MM.1S (cell line): ENCODE data around the gene NOL11.

ENCODE experiments used
- DNase-seq: peaks from one replicate; pipeline ENCODE4 v3.0.0-alpha.2; 2015
- H2AFZ ChIP-seq: fragments of 300-600 bp; sonication (generic); 2 replicates; pipeline ENCODE4 v1.6.0; 2016; ENCODE audit warnings: antibody characterized with exemption, low read length
- H3F3A ChIP-seq: fragments of 300-600 bp; sonication (generic); 2 replicates; pipeline ENCODE4 v1.6.1; 2016; ENCODE audit warnings: mild to moderate bottlenecking, antibody characterized with exemption, low read length, moderate library complexity, mixed read lengths; ENCODE audit not compliant: insufficient read depth
- H3K27ac ChIP-seq: fragments of 300-600 bp; sonication (generic); 2 replicates; pipeline ENCODE4 v1.5.1; 2016; ENCODE audit warnings: mild to moderate bottlenecking, low read length
- H3K27me3 ChIP-seq: fragments of 300-600 bp; sonication (generic); replicated peaks from 2 replicates; pipeline ENCODE4 v1.6.0; 2016; ENCODE audit warnings: low read length; ENCODE audit not compliant: insufficient read depth
- H3K36me3 ChIP-seq: fragments of 300-600 bp; sonication (generic); replicated peaks from 2 replicates; pipeline ENCODE4 v1.6.1; 2016; ENCODE audit warnings: mild to moderate bottlenecking, low read length, mixed read lengths; ENCODE audit not compliant: insufficient read depth
- H3K4me1 ChIP-seq: fragments of 300-600 bp; sonication (generic); 2 replicates; pipeline ENCODE4 v1.6.1; 2016; ENCODE audit warnings: low read length, mixed read lengths
- H3K4me2 ChIP-seq: fragments of 300-600 bp; sonication (generic); 2 replicates; pipeline ENCODE4 v1.6.0; 2016; ENCODE audit warnings: low read depth, low read length
- H3K4me3 ChIP-seq: fragments of 300-600 bp; sonication (generic); 2 replicates; pipeline ENCODE4 v1.5.1; 2016; ENCODE audit warnings: low read length, mixed read lengths
- H3K79me2 ChIP-seq: fragments of 300-600 bp; sonication (generic); 2 replicates; pipeline ENCODE4 v1.6.1; 2016; ENCODE audit warnings: mixed run types, low read length, mixed read lengths
- H3K9ac ChIP-seq: fragments of 300-600 bp; sonication (generic); 2 replicates; pipeline ENCODE4 v1.6.1; 2016; ENCODE audit warnings: low read length, mixed read lengths
- H3K9me2 ChIP-seq: fragments of 300-600 bp; sonication (generic); replicated peaks from 2 replicates; pipeline ENCODE4 v1.6.1; 2016; ENCODE audit warnings: mild to moderate bottlenecking, low read length, mixed read lengths; ENCODE audit not compliant: insufficient read depth
- H3K9me3 ChIP-seq: fragments of 300-600 bp; sonication (generic); replicated peaks from 2 replicates; pipeline ENCODE4 v1.6.1; 2016; ENCODE audit warnings: mild to moderate bottlenecking, low read length, mixed read lengths; ENCODE audit not compliant: insufficient read depth
- H4K20me1 ChIP-seq: fragments of 300-600 bp; sonication (generic); 2 replicates; pipeline ENCODE4 v1.6.1; 2016; ENCODE audit warnings: mild to moderate bottlenecking, low read length, moderate library complexity, mixed read lengths; ENCODE audit not compliant: insufficient read depth
- EZH2 ChIP-seq: fragments of 300-600 bp; sonication (generic); optimal IDR thresholded peaks from 2 replicates; pipeline ENCODE3; 2017; ENCODE audit warnings: low read depth, mild to moderate bottlenecking, antibody characterized with exemption, low read length, mixed read lengths
- EZH2phosphoT487 ChIP-seq: fragments of 300-600 bp; sonication (generic); IDR thresholded peaks from 2 replicates; pipeline ENCODE4 v1.6.1; 2018; ENCODE audit warnings: antibody characterized with exemption, low read length
- TF ChIP-seq, protein P1 (sequence below): fragments of 300-600 bp; sonication (generic); IDR thresholded peaks from 2 replicates; pipeline ENCODE4 v1.5.1; 2016; ENCODE audit warnings: antibody characterized with exemption, low read length, mixed read lengths

Gene NOL11

DNA sequence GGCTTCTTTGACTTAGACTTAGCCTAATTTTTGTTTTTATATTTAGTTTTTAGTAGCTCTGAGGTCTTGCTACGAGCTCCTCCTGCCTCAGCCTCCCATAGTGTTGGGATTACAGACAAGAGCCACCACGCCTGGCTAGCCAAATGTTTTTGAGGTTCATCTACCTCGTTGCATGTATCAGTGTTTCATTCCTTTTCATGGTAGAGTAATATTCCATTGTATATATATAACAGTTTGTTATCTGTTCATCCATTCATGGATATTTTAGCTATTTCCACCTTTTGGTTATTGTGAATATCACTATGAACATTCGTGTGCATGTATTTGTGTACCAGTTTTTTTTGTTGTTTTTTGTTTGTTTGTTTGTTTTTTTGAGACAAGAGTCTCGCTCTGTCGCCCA lies 12.2 kb downstream of the NOL11 start:
- TF ChIP-seq EZH2phosphoT487 (no peak), EZH2 (no peak)
- TF ChIP-seq, protein P1, sequence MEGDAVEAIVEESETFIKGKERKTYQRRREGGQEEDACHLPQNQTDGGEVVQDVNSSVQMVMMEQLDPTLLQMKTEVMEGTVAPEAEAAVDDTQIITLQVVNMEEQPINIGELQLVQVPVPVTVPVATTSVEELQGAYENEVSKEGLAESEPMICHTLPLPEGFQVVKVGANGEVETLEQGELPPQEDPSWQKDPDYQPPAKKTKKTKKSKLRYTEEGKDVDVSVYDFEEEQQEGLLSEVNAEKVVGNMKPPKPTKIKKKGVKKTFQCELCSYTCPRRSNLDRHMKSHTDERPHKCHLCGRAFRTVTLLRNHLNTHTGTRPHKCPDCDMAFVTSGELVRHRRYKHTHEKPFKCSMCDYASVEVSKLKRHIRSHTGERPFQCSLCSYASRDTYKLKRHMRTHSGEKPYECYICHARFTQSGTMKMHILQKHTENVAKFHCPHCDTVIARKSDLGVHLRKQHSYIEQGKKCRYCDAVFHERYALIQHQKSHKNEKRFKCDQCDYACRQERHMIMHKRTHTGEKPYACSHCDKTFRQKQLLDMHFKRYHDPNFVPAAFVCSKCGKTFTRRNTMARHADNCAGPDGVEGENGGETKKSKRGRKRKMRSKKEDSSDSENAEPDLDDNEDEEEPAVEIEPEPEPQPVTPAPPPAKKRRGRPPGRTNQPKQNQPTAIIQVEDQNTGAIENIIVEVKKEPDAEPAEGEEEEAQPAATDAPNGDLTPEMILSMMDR = no peak
- Histone ChIP-seq H3K4me1 (no peaks in the 10 kb centered on the region), H3F3A (no peaks in the 10 kb centered on the region), H3K9me3 (no peaks in the 10 kb centered on the region), H3K27me3 (no peaks in the 10 kb centered on the region), H2AFZ (no peak overlapping the region), H3K79me2 (peaks cover 28% of the 10 kb centered on the region), H3K4me3 (no peak overlapping the region), H3K4me2 (no peak overlapping the region), H3K36me3 (peaks cover 8% of the 10 kb centered on the region; the same call in 1 of the 2 replicates), H3K9ac (no peak overlapping the region), H4K20me1 (no peaks in the 10 kb centered on the region), H3K9me2 (no peaks in the 10 kb centered on the region), H3K27ac (no peak overlapping the region)
- no peak for DNase-seq

DNA sequence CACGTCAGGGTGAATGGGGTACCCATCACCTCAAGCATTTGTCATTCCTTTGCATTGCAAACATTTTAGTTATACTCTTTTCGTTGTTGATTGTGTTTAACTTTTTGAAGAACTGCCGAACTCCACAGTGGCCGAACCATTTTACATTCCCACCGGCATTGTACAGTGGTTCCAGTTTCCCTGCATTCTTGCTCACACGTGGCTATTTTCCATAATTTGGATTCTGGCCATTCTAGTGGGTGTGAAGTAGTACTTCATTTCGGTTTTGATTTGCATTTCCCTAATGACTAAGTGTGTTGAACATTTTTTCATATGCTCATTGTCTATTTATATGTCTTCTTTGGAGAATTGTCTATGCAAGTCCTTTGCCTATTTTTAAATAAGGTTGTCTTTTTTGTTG lies 13.0 kb downstream of the NOL11 start:
- H3K4me3 ChIP-seq = no peak overlapping the region
- no peaks in the 10 kb centered on the region for H3K9me3 ChIP-seq
- TF ChIP-seq, protein P1 = no peak
- no peak for TF ChIP-seq EZH2phosphoT487
- TF ChIP-seq EZH2 = no peak
- DNase-seq = no peak
- no peaks in the 10 kb centered on the region for H3K27me3 ChIP-seq
- peaks cover 8% of the 10 kb centered on the region; the same call in 1 of the 2 replicates for H3K36me3 ChIP-seq
- no peak overlapping the region for H3K4me2 ChIP-seq
- H3K9ac ChIP-seq = no peak overlapping the region
- H2AFZ ChIP-seq = no peak overlapping the region
- H4K20me1 ChIP-seq = no peaks in the 10 kb centered on the region
- peaks cover 28% of the 10 kb centered on the region for H3K79me2 ChIP-seq
- no peak overlapping the region for H3K27ac ChIP-seq
- no peaks in the 10 kb centered on the region for H3F3A ChIP-seq
- H3K9me2 ChIP-seq = no peaks in the 10 kb centered on the region
- H3K4me1 ChIP-seq = no peaks in the 10 kb centered on the region

- Histone ChIP-seq H3K9me2 (no peaks in the 10 kb centered on the region), H3K4me3 (no peak overlapping the region), H3K27ac (no peak overlapping the region), H3K79me2 (peaks cover 25% of the 10 kb centered on the region), H3K36me3 (peaks cover 3% of the 10 kb centered on the region; the same call in 1 of the 2 replicates), H3K4me1 (no peaks in the 10 kb centered on the region), H3F3A (no peaks in the 10 kb centered on the region), H3K9me3 (no peaks in the 10 kb centered on the region), H3K27me3 (no peaks in the 10 kb centered on the region), H2AFZ (no peak overlapping the region), H3K4me2 (no peak overlapping the region), H3K9ac (no peak overlapping the region), H4K20me1 (no peaks in the 10 kb centered on the region)
- TF ChIP-seq EZH2phosphoT487 (no peak), EZH2 (no peak)
- TF ChIP-seq, protein P1 = no peak
- no peak for DNase-seq
These were observed 15.7 kb downstream of the NOL11 start for GRCh38 chr17:67733449-67733848.
